DND-41 (cell line): Measurements from ENCODE around the gene WNT6.

Experiments used
- EZH2 ChIP-seq: IDR thresholded peaks from 3 replicates; pipeline ENCODE4 v1.6.1; 2012; ENCODE audit warnings: borderline replicate concordance, low read depth, mild to moderate bottlenecking, moderate library complexity, low read length, inconsistent platforms; ENCODE audit not compliant: severe bottlenecking
- TF ChIP-seq, protein P1 (sequence below): IDR thresholded peaks from 2 replicates; pipeline ENCODE4 v1.5.1; 2012; ENCODE audit warnings: borderline replicate concordance, low read length, moderate library complexity, mild to moderate bottlenecking; ENCODE audit not compliant: poor library complexity, severe bottlenecking; ENCODE audit errors: extremely low read depth

DNA sequence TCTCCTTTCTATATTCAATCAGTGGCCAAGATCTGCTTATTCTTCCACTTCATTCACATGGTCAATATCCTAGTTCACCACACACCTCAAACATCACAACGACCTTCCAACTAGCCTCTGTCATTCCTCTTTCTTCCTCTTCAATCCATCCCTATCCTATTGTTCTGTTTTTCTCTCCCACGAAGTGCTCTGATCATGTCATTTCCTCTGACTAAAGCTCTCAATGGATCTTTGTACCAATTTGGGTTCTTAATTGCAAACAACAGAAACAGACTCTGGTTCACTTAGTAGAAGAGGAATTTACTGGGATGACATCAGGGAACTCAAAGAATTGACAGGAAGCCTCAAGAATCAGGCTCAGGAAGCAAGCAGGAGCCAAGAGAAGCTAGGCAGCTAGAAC lies 44.6 kb downstream of the WNT6 start:
- no peak for TF ChIP-seq EZH2
- TF ChIP-seq, protein P1, sequence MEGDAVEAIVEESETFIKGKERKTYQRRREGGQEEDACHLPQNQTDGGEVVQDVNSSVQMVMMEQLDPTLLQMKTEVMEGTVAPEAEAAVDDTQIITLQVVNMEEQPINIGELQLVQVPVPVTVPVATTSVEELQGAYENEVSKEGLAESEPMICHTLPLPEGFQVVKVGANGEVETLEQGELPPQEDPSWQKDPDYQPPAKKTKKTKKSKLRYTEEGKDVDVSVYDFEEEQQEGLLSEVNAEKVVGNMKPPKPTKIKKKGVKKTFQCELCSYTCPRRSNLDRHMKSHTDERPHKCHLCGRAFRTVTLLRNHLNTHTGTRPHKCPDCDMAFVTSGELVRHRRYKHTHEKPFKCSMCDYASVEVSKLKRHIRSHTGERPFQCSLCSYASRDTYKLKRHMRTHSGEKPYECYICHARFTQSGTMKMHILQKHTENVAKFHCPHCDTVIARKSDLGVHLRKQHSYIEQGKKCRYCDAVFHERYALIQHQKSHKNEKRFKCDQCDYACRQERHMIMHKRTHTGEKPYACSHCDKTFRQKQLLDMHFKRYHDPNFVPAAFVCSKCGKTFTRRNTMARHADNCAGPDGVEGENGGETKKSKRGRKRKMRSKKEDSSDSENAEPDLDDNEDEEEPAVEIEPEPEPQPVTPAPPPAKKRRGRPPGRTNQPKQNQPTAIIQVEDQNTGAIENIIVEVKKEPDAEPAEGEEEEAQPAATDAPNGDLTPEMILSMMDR, result no peak
